HEK293 (cell line): ENCODE measurements around the gene STIP1.

Experiments
- GLIS1 ChIP-seq: fragments of 450-650 bp; formaldehyde crosslinking; IDR thresholded peaks from 2 replicates; pipeline ENCODE4 v1.5.1; 2016; ENCODE audit warnings: missing biosample characterization, missing genetic modification characterization
- IKZF3 ChIP-seq: fragments of 450-650 bp; IDR thresholded peaks from 2 replicates; pipeline ENCODE4 v1.5.0; 2018; ENCODE audit warnings: missing biosample characterization, mild to moderate bottlenecking, missing genetic modification characterization, moderate library complexity
- MEIS1 ChIP-seq: sonication (generic); formaldehyde crosslinking; IDR thresholded peaks from 2 replicates; pipeline ENCODE4 v1.8.1; 2022; ENCODE audit warnings: missing genetic modification reagents, mild to moderate bottlenecking, borderline replicate concordance
- PRDM6 ChIP-seq: fragments of 450-650 bp; formaldehyde crosslinking; IDR thresholded peaks from 2 replicates; pipeline ENCODE4 v1.5.1; 2017; ENCODE audit warnings: missing biosample characterization, missing genetic modification characterization
- SP3 ChIP-seq: fragments of 450-650 bp; formaldehyde crosslinking; IDR thresholded peaks from 2 replicates; pipeline ENCODE4 v1.5.1; 2016; ENCODE audit warnings: missing biosample characterization, missing genetic modification characterization
- ZBTB7A ChIP-seq: fragments of 450-650 bp; formaldehyde crosslinking; IDR thresholded peaks from 2 replicates; pipeline ENCODE4 v1.5.1; 2016; ENCODE audit warnings: low read depth, missing biosample characterization, missing genetic modification characterization
- ZBTB8A ChIP-seq: fragments of 450-650 bp; formaldehyde crosslinking; IDR thresholded peaks from 2 replicates; pipeline ENCODE4 v1.5.1; 2016; ENCODE audit warnings: missing biosample characterization, missing genetic modification characterization
- ZFP69B ChIP-seq: fragments of 450-650 bp; formaldehyde crosslinking; IDR thresholded peaks from 2 replicates; pipeline ENCODE4 v1.5.1; 2016; ENCODE audit warnings: missing biosample characterization, missing genetic modification characterization
- ZNF174 ChIP-seq: fragments of 450-650 bp; formaldehyde crosslinking; IDR thresholded peaks from 2 replicates; pipeline ENCODE4 v1.5.0; 2017; ENCODE audit warnings: missing biosample characterization, mild to moderate bottlenecking, missing genetic modification characterization
- ZNF214 ChIP-seq: fragments of 450-650 bp; formaldehyde crosslinking; IDR thresholded peaks from 2 replicates; pipeline ENCODE4 v1.5.1; 2017; ENCODE audit warnings: missing biosample characterization, mild to moderate bottlenecking, missing genetic modification characterization, borderline replicate concordance
- ZNF335 ChIP-seq: fragments of 450-650 bp; formaldehyde crosslinking; conservative IDR thresholded peaks from 2 replicates; pipeline ENCODE4 v1.5.1; 2016; ENCODE audit warnings: missing biosample characterization, missing genetic modification characterization
- ZNF341 ChIP-seq: fragments of 450-650 bp; formaldehyde crosslinking; IDR thresholded peaks from 2 replicates; pipeline ENCODE4; 2016; ENCODE audit warnings: low read depth, missing biosample characterization, missing genetic modification characterization
- ZNF391 ChIP-seq: fragments of 450-650 bp; formaldehyde crosslinking; IDR thresholded peaks from 2 replicates; pipeline ENCODE4 v1.5.1; 2016; ENCODE audit warnings: low read depth, missing biosample characterization, missing genetic modification characterization, borderline replicate concordance
- ZNF449 ChIP-seq: fragments of 450-650 bp; formaldehyde crosslinking; IDR thresholded peaks from 2 replicates; pipeline ENCODE4 v1.5.1; 2017; ENCODE audit warnings: missing biosample characterization, mild to moderate bottlenecking, missing genetic modification characterization, moderate library complexity
- ZNF473 ChIP-seq: fragments of 450-650 bp; formaldehyde crosslinking; IDR thresholded peaks from 2 replicates; pipeline ENCODE4 v1.5.1; 2017; ENCODE audit warnings: missing biosample characterization, missing genetic modification characterization
- ZNF555 ChIP-seq: fragments of 450-650 bp; formaldehyde crosslinking; conservative IDR thresholded peaks from 2 replicates; pipeline ENCODE4 v1.5.1; 2017; ENCODE audit warnings: missing biosample characterization, mild to moderate bottlenecking, missing genetic modification characterization, inconsistent platforms
- ZNF585B ChIP-seq: fragments of 450-650 bp; formaldehyde crosslinking; IDR thresholded peaks from 2 replicates; pipeline ENCODE4 v1.5.1; 2016; ENCODE audit warnings: missing biosample characterization, missing genetic modification characterization
- ZNF610 ChIP-seq: fragments of 450-650 bp; formaldehyde crosslinking; IDR thresholded peaks from 2 replicates; pipeline ENCODE4 v1.5.1; 2016; ENCODE audit warnings: missing biosample characterization, missing genetic modification characterization, borderline replicate concordance
- ZNF677 ChIP-seq: fragments of 450-650 bp; IDR thresholded peaks from 2 replicates; pipeline ENCODE4 v1.5.0; 2018; ENCODE audit warnings: missing biosample characterization, mild to moderate bottlenecking, missing genetic modification characterization, moderate library complexity
- ZNF692 ChIP-seq: fragments of 450-650 bp; formaldehyde crosslinking; IDR thresholded peaks from 2 replicates; pipeline ENCODE4 v1.5.1; 2016; ENCODE audit warnings: missing biosample characterization, missing genetic modification characterization
- ZNF707 ChIP-seq: fragments of 450-650 bp; formaldehyde crosslinking; IDR thresholded peaks from 2 replicates; pipeline ENCODE4 v1.5.1; 2016; ENCODE audit warnings: missing biosample characterization, missing genetic modification characterization
- ZNF785 ChIP-seq: fragments of 450-650 bp; formaldehyde crosslinking; IDR thresholded peaks from 2 replicates; pipeline ENCODE4 v1.5.1; 2016; ENCODE audit warnings: missing biosample characterization, missing genetic modification characterization
- ZNF791 ChIP-seq: fragments of 450-650 bp; formaldehyde crosslinking; IDR thresholded peaks from 2 replicates; pipeline ENCODE4 v1.5.1; 2016; ENCODE audit warnings: missing biosample characterization, missing genetic modification characterization
- ZSCAN18 ChIP-seq: fragments of 450-650 bp; formaldehyde crosslinking; IDR thresholded peaks from 2 replicates; pipeline ENCODE4 v1.5.1; 2016; ENCODE audit warnings: missing biosample characterization, missing genetic modification characterization
- TF ChIP-seq, protein P1 (sequence below): fragments of 450-650 bp; formaldehyde crosslinking; IDR thresholded peaks from 2 replicates; pipeline ENCODE4 v1.5.1; 2016; ENCODE audit warnings: missing biosample characterization, missing genetic modification characterization
- TF ChIP-seq, protein P2 (sequence below): fragments of 450-650 bp; formaldehyde crosslinking; IDR thresholded peaks from 2 replicates; pipeline ENCODE4 v1.5.1; 2016; ENCODE audit warnings: missing biosample characterization, missing genetic modification characterization

STIP1 gene

GRCh38 chr11:64252003-64252872, 66.3 kb downstream of the STIP1 start (continued):
- TF ChIP-seq, protein P1, sequence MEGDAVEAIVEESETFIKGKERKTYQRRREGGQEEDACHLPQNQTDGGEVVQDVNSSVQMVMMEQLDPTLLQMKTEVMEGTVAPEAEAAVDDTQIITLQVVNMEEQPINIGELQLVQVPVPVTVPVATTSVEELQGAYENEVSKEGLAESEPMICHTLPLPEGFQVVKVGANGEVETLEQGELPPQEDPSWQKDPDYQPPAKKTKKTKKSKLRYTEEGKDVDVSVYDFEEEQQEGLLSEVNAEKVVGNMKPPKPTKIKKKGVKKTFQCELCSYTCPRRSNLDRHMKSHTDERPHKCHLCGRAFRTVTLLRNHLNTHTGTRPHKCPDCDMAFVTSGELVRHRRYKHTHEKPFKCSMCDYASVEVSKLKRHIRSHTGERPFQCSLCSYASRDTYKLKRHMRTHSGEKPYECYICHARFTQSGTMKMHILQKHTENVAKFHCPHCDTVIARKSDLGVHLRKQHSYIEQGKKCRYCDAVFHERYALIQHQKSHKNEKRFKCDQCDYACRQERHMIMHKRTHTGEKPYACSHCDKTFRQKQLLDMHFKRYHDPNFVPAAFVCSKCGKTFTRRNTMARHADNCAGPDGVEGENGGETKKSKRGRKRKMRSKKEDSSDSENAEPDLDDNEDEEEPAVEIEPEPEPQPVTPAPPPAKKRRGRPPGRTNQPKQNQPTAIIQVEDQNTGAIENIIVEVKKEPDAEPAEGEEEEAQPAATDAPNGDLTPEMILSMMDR (tag by site-specific recombination), result peak; percentile 91
- TF ChIP-seq ZNF449 (tag by site-specific recombination) (no peak), ZNF174 (tag by site-specific recombination) (no peak), ZNF341 (tag by site-specific recombination) (peak; percentile 57), ZBTB8A (no peak), ZFP69B (no peak), ZNF785 (tag by site-specific recombination) (no peak), ZNF791 (tag by site-specific recombination) (no peak), ZSCAN18 (no peak), SP3 (tag by site-specific recombination) (peak; percentile 54), ZNF391 (tag by site-specific recombination) (0 out of 2 replicates have a peak, but pooled peaks have one; percentile 12), ZBTB7A (tag by site-specific recombination) (peak; percentile 17; the same call in 1 of the 2 replicates), ZNF473 (tag by site-specific recombination) (no peak), IKZF3 (tag by site-specific recombination) (peak; percentile 79; the same call in 1 of the 2 replicates), GLIS1 (tag by site-specific recombination) (peak; percentile 17; the same call in 1 of the 2 replicates), ZNF707 (no peak), ZNF692 (no peak), ZNF585B (tag by site-specific recombination) (no peak), ZNF335 (tag by site-specific recombination) (peak; percentile 56; the same call in 1 of the 2 replicates), ZNF214 (tag by site-specific recombination) (no peak), ZNF555 (tag by site-specific recombination) (no peak), MEIS1 (CRISPR knock-in tag) (no peak), PRDM6 (tag by site-specific recombination) (no peak), ZNF610 (tag by site-specific recombination) (no peak), ZNF677 (tag by site-specific recombination) (no peak)
- TF ChIP-seq, protein P2, sequence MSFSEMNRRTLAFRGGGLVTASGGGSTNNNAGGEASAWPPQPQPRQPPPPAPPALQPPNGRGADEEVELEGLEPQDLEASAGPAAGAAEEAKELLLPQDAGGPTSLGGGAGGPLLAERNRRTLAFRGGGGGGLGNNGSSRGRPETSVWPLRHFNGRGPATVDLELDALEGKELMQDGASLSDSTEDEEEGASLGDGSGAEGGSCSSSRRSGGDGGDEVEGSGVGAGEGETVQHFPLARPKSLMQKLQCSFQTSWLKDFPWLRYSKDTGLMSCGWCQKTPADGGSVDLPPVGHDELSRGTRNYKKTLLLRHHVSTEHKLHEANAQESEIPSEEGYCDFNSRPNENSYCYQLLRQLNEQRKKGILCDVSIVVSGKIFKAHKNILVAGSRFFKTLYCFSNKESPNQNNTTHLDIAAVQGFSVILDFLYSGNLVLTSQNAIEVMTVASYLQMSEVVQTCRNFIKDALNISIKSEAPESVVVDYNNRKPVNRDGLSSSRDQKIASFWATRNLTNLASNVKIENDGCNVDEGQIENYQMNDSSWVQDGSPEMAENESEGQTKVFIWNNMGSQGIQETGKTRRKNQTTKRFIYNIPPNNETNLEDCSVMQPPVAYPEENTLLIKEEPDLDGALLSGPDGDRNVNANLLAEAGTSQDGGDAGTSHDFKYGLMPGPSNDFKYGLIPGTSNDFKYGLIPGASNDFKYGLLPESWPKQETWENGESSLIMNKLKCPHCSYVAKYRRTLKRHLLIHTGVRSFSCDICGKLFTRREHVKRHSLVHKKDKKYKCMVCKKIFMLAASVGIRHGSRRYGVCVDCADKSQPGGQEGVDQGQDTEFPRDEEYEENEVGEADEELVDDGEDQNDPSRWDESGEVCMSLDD, result peak; percentile 95
